NOMO-1 treated with DMSO at 0.1 percent for 48 hours (cell line): Measurements from ENCODE around the gene RPL35.
"Not testable (repeated sequence)": the region's sequence is repeated elsewhere in the genome, so short reads cannot be mapped to it uniquely, and the experiment has no call there.

Experiments used
- DNase-seq: peaks from one replicate; lab custom pipeline; 2025; ENCODE audit not compliant: unreplicated experiment; lab: John Stamatoyannopoulos, UW

The RPL35 gene

GRCh38 chr9:124852829-124853531 lies 8.8 kb downstream of the RPL35 start, which contains the start of gene WDR38:
Gene WDR38, plus strand, starts transcription at chr9:124853460. Its CDS starts 72 bp downstream, at chr9:124853532.
- peak; percentile 64 for DNase-seq

- DNase-seq: no peak
Measured at GRCh38 chr9:124852121-124852828, 9.5 kb downstream of the RPL35 start.

- DNase-seq: no peak
Measured at GRCh38 chr9:124849801-124850200, 12.0 kb downstream of the RPL35 start.

GRCh38 chr9:124846969-124847368 lies 14.8 kb downstream of the RPL35 start:
- DNase-seq: no peak

- not testable (repeated sequence) for DNase-seq
Measured at GRCh38 chr9:124846467-124846866, 15.3 kb downstream of the RPL35 start.

GRCh38 chr9:124844291-124844690 lies 17.5 kb downstream of the RPL35 start:
- DNase-seq: no peak

GRCh38 chr9:124843456-124844034 lies 18.2 kb downstream of the RPL35 start:
- DNase-seq: no peak

- DNase-seq: no peak
Measured at GRCh38 chr9:124841075-124841821, 20.5 kb downstream of the RPL35 start.

GRCh38 chr9:124840300-124840833 lies 21.4 kb downstream of the RPL35 start:
- DNase-seq: no peak

GRCh38 chr9:124839612-124840299 lies 22.0 kb downstream of the RPL35 start:
- no peak for DNase-seq

GRCh38 chr9:124838567-124839275 lies 23.0 kb downstream of the RPL35 start:
- DNase-seq: not testable (repeated sequence)

- not testable (repeated sequence) for DNase-seq
Measured at GRCh38 chr9:124838132-124838531, 23.6 kb downstream of the RPL35 start.

GRCh38 chr9:124835026-124835557 lies 26.7 kb downstream of the RPL35 start:
- DNase-seq: no peak

GRCh38 chr9:124834591-124834990 lies 27.2 kb downstream of the RPL35 start:
- DNase-seq: no peak

- DNase-seq: no peak
Measured at GRCh38 chr9:124831642-124832364, 30.0 kb downstream of the RPL35 start.

- DNase-seq: no peak
Measured at GRCh38 chr9:124830593-124830992, 31.2 kb downstream of the RPL35 start.

GRCh38 chr9:124829334-124829669 lies 32.5 kb downstream of the RPL35 start:
- no peak for DNase-seq

- no peak for DNase-seq
Measured at GRCh38 chr9:124828489-124829333, 33.0 kb downstream of the RPL35 start.
